ENCODE measurements around the gene TPPP. TPM values are rescaled to one million over a fixed set of nuclear protein-coding genes. Genes with fewer than 3 reads are reported as not detected.

TPPP gene
- total and polyA plus RNA-seq, 4 donors = 3.7 to 24.1 (median 5.8) TPM

DNA sequence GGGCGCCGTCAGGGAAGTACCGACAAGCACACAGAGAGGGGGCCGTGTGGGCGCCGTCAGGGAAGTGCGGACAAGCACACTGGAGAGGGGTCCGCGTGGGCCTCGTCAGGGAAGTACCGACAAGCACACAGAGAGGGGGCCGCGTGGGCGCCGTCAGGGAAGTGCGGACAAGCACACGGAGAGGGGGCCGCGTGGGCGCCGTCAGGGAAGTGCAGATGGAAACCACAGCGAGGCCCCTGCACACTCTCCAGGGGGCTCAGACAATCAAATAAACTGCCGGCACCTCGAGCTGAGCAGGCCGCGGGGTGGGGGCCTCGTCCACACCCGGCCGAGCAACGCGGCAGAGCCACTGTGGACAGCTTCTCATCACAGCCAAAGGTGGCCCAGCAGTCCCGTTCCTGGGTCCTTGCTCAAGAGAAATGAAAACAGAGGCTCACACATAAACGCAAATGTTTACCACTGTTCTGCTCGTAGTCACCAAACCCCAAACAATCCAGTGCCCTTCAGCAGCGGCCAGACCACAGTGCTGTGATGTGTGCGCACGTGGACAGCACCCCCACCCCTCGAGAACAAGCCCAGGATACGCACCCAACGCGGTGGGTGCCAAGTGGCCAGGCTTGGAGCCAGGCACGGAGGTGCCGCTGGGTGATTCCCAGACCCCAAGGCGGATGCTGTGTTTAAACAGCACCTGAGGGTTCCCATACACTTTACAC lies 24.7 kb downstream of the TPPP start:
- H3K9ac ChIP-seq (ENCODE audit: insufficient read depth in 1 of 2, low read length in 2 of 2) = no peak overlapping the region
- peaks cover 0 to 23% (median 6%) of the 10 kb centered on the region in 4 donors for H3K36me3 ChIP-seq (ENCODE audit: control insufficient read depth in 4 of 4, insufficient read depth in 4 of 4, low read length in 4 of 4)
- peaks cover 4 to 23% (median 9%) of the 10 kb centered on the region in 5 donors for H3K4me1 ChIP-seq (ENCODE audit: control insufficient read depth in 5 of 5, insufficient read depth in 5 of 5, low read length in 5 of 5)
- peaks cover 0 to 7% (median 0%) of the 10 kb centered on the region in 3 donors for H3K27me3 ChIP-seq (ENCODE audit: control insufficient read depth in 3 of 3, insufficient read depth in 3 of 3, low read length in 2 of 3)
- H3K27ac ChIP-seq (ENCODE audit: low read depth in 1 of 2, low read length in 1 of 2) = peak overlapping the region in 1 of 2 donors; percentile 23
- TF ChIP-seq, protein P1, sequence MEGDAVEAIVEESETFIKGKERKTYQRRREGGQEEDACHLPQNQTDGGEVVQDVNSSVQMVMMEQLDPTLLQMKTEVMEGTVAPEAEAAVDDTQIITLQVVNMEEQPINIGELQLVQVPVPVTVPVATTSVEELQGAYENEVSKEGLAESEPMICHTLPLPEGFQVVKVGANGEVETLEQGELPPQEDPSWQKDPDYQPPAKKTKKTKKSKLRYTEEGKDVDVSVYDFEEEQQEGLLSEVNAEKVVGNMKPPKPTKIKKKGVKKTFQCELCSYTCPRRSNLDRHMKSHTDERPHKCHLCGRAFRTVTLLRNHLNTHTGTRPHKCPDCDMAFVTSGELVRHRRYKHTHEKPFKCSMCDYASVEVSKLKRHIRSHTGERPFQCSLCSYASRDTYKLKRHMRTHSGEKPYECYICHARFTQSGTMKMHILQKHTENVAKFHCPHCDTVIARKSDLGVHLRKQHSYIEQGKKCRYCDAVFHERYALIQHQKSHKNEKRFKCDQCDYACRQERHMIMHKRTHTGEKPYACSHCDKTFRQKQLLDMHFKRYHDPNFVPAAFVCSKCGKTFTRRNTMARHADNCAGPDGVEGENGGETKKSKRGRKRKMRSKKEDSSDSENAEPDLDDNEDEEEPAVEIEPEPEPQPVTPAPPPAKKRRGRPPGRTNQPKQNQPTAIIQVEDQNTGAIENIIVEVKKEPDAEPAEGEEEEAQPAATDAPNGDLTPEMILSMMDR (IDR thresholded peaks at IDR 0.05; ENCODE audit: control extremely low read depth, extremely low read depth) = no peak
- WGBS, 2 donors = 72 to 88% methylated on average over 41 to 44 of the region's 44 CpGs
- no peak overlapping the region for H3K4me3 ChIP-seq
- no peaks in the 10 kb centered on the region for H3K9me3 ChIP-seq (ENCODE audit: control insufficient read depth in 4 of 4, insufficient read depth in 3 of 4, low read length in 3 of 4)
- ATAC-seq (ENCODE audit: insufficient read depth, low FRiP score) = no peak
- DNase-seq = no peak

DNA sequence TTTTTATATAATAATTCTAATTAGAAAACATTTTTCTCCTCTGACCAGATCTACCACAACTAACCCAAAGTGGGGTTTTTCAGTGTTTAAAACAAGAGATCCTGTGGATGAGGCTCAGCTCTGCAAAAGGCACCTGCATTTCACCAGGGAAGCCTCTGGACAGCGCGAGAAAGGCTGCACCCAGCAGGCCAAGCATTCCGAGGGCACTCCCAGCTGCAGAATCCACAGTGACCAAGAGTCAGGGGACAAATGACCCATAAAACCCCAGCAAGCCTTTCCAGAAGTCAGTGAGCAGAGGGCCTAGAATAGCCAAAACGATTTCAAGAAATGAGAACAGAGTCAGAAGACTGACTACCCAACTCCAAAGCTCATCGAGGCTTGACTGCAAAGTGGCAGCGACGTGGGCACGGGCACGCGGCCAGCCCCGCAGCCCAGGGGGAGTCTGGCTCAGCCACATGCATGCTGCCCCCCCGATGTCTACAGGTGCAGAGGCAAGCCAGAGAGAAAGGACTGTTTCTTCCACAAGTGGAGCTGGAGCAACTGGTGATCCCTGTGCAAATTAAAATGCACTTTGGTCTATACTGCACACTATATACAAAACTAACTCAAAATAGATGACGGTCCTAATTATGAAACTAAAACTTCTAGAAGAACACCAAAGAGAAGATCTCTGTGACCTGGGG lies 26.2 kb downstream of the TPPP start:
- no peak overlapping the region for H3K27ac ChIP-seq (ENCODE audit: low read depth in 1 of 2, low read length in 1 of 2)
- H3K4me3 ChIP-seq = no peak overlapping the region
- ATAC-seq (ENCODE audit: insufficient read depth, low FRiP score) = no peak
- no peak overlapping the region for H3K9ac ChIP-seq (ENCODE audit: insufficient read depth in 1 of 2, low read length in 2 of 2)
- H3K27me3 ChIP-seq (ENCODE audit: control insufficient read depth in 3 of 3, insufficient read depth in 3 of 3, low read length in 2 of 3) = no peaks in the 10 kb centered on the region
- TF ChIP-seq, protein P1 (IDR thresholded peaks at IDR 0.05; ENCODE audit: control extremely low read depth, extremely low read depth) = no peak
- DNase-seq = no peak
- WGBS, 2 donors = 95% methylated on average over 13 of the region's 13 CpGs
- peaks cover 0 to 2% (median 0%) of the 10 kb centered on the region in 4 donors for H3K9me3 ChIP-seq (ENCODE audit: control insufficient read depth in 4 of 4, insufficient read depth in 3 of 4, low read length in 3 of 4)
- H3K4me1 ChIP-seq (ENCODE audit: control insufficient read depth in 5 of 5, insufficient read depth in 5 of 5, low read length in 5 of 5) = peaks cover 1 to 8% (median 3%) of the 10 kb centered on the region in 5 donors
- H3K36me3 ChIP-seq (ENCODE audit: control insufficient read depth in 4 of 4, insufficient read depth in 4 of 4, low read length in 4 of 4) = peaks cover 0 to 33% (median 14%) of the 10 kb centered on the region in 4 donors

DNA sequence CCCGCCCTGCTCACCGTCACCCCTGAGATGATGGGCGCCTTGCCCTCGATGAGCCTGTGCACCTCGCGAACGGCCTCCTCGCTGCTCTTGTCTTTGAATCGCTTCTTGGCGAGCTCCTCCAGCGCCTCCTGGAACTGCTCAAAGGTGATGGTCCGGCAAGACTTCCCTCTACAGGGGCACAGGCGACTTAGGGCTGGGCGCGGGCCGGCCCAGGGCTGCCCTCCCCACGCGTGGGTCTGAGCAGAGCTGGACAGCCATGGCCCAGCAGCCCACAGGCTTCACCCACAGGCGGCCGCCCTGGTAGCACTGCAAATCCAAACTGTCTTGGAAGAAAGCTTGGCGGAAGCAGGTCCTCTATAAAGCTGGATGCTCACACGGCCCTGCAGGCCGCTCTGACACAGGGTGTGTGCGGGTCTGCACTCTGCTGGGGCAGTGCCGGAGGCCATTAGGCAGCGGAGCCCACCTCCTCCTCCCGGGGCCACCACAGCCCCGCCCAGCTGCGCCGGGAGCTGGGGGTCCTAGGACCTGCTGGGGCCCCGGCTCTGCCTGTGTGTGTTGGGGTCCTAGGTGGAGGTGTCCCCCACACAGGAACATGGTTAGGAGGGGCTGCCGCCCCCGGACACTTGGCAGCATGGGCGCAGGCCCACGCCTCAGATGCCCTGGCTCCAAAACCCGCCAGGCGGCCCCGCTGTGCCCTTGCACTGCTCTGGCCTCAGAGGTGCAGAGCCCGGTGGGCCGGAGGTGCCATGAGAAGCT lies 27.0 kb downstream of the TPPP start:
- H3K9ac ChIP-seq (ENCODE audit: insufficient read depth in 1 of 2, low read length in 2 of 2) = no peak overlapping the region

More for the DNA sequence above, 27.0 kb downstream of the TPPP start:
- Histone ChIP-seq H3K4me3 (no peak overlapping the region), H3K4me1 (ENCODE audit: control insufficient read depth in 5 of 5, insufficient read depth in 5 of 5, low read length in 5 of 5) (no peaks in the 10 kb centered on the region), H3K9me3 (ENCODE audit: control insufficient read depth in 4 of 4, insufficient read depth in 3 of 4, low read length in 3 of 4) (peaks cover 0 to 2% (median 0%) of the 10 kb centered on the region in 4 donors), H3K27me3 (ENCODE audit: control insufficient read depth in 3 of 3, insufficient read depth in 3 of 3, low read length in 2 of 3) (no peaks in the 10 kb centered on the region), H3K27ac (ENCODE audit: low read depth in 1 of 2, low read length in 1 of 2) (no peak overlapping the region), H3K36me3 (ENCODE audit: control insufficient read depth in 4 of 4, insufficient read depth in 4 of 4, low read length in 4 of 4) (peaks cover 0 to 36% (median 19%) of the 10 kb centered on the region in 4 donors)
- ATAC-seq (ENCODE audit: insufficient read depth, low FRiP score) = no peak
- TF ChIP-seq, protein P1 (IDR thresholded peaks at IDR 0.05; ENCODE audit: control extremely low read depth, extremely low read depth) = no peak
- 94 to 97% methylated on average over 40 of the region's 40 CpGs for WGBS, 2 donors
- DNase-seq = no peak

Data from lung (tissue), 12 donors.